CD14-positive monocyte (primary cell): Measurements from ENCODE around the gene KMT2C. TPM values are rescaled to one million over a fixed set of nuclear protein-coding genes. Genes with fewer than 3 reads are reported as not detected.

ENCODE experiments used
- DNase-seq, 3 donors: peaks; one replicate each; pipeline ENCODE4 v3.0.0-alpha.2; 2011 to 2022
- H2AFZ ChIP-seq: 2 replicates; pipeline ENCODE4 v1.6.0; 2012; ENCODE audit warnings: mild to moderate bottlenecking, low read depth, low read length, inconsistent platforms; ENCODE audit not compliant: insufficient read depth, poor library complexity, severe bottlenecking
- H3K27ac ChIP-seq, 2 donors: 1 replicate in 1 of 2; 2 replicates in 1 of 2; pipeline ENCODE4 v1.5.1; 2012 to 2013; ENCODE audit warnings: low read length in 2 of 2, control low read depth in 1 of 2, inconsistent platforms in 1 of 2, low read depth in 1 of 2, mild to moderate bottlenecking in 1 of 2
- H3K27me3 ChIP-seq, 2 donors: one replicate each; pipeline versions ENCODE4 v1.6.0 to v1.6.1; 2011 to 2013; ENCODE audit warnings: low read length in 2 of 2; ENCODE audit not compliant: control insufficient read depth in 2 of 2, insufficient read depth in 2 of 2
- H3K36me3 ChIP-seq, 2 donors: replicated peaks in 1 of 2; 1 replicate in 1 of 2; 2 replicates in 1 of 2; pipeline versions ENCODE4 v1.5.1 to v1.6.1; 2012 to 2013; ENCODE audit warnings: low read length in 2 of 2, control low read depth in 1 of 2, inconsistent platforms in 1 of 2, mild to moderate bottlenecking in 1 of 2; ENCODE audit not compliant: insufficient read depth in 2 of 2, control insufficient read depth in 1 of 2
- H3K4me1 ChIP-seq, 2 donors: 1 replicate in 1 of 2; 2 replicates in 1 of 2; pipeline versions ENCODE4 v1.5.1 to v1.6.1; 2012 to 2013; ENCODE audit warnings: low read length in 2 of 2, control low read depth in 1 of 2, inconsistent platforms in 1 of 2, mild to moderate bottlenecking in 1 of 2, moderate library complexity in 1 of 2; ENCODE audit not compliant: insufficient read depth in 2 of 2, control insufficient read depth in 1 of 2
- H3K4me2 ChIP-seq: replicated peaks from 2 replicates; pipeline ENCODE3; 2012; ENCODE audit warnings: low read length, moderate library complexity, mild to moderate bottlenecking; ENCODE audit not compliant: poor library complexity, severe bottlenecking; ENCODE audit errors: extremely low read depth
- H3K4me3 ChIP-seq, 3 experiments: fragments of 200-600 bp in 1 of 3; sonication (generic) in 1 of 3; replicated peaks in 1 of 3; 1 replicate in 2 of 3; 2 replicates in 1 of 3; pipeline ENCODE4 v1.5.1; 2011 to 2013; ENCODE audit warnings: low read length in 3 of 3, mild to moderate bottlenecking in 3 of 3, control low read depth in 2 of 3, low read depth in 2 of 3, inconsistent platforms in 1 of 3, moderate library complexity in 1 of 3
- H3K79me2 ChIP-seq: 2 replicates; pipeline ENCODE4 v1.6.0; 2012; ENCODE audit warnings: mild to moderate bottlenecking, control low read depth, inconsistent platforms, low read length, moderate library complexity; ENCODE audit not compliant: insufficient read depth
- H3K9ac ChIP-seq: 2 replicates; pipeline ENCODE4 v1.6.0; 2017; ENCODE audit warnings: low read length, mild to moderate bottlenecking; ENCODE audit not compliant: insufficient read depth, poor library complexity, severe bottlenecking
- H3K9me3 ChIP-seq, 2 donors: replicated peaks in 1 of 2; 1 replicate in 1 of 2; 2 replicates in 1 of 2; pipeline versions ENCODE4 v1.5.1 to v1.6.1; 2012 to 2013; ENCODE audit warnings: low read length in 2 of 2, control low read depth in 1 of 2; ENCODE audit not compliant: control insufficient read depth in 1 of 2, insufficient read depth in 1 of 2
- H4K20me1 ChIP-seq: 2 replicates; pipeline ENCODE4 v1.6.0; 2012; ENCODE audit warnings: mild to moderate bottlenecking, low read length, control low read depth, moderate library complexity; ENCODE audit not compliant: insufficient read depth
- H3K27ac Mint-ChIP-seq, 7 donors: one replicate each; pipeline ENCODE4 v1.8.0; 2020; ENCODE audit warnings: mild to moderate bottlenecking in 7 of 7, mixed read lengths in 7 of 7, moderate library complexity in 6 of 7, inconsistent platforms in 2 of 7
- H3K27me3 Mint-ChIP-seq, 3 donors: one replicate each; pipeline ENCODE4 v1.8.0; 2021 to 2022; ENCODE audit warnings: low read depth in 3 of 3, mild to moderate bottlenecking in 3 of 3, mixed read lengths in 3 of 3, moderate library complexity in 3 of 3, inconsistent platforms in 1 of 3
- H3K36me3 Mint-ChIP-seq, 2 donors: one replicate each; pipeline ENCODE4 v1.8.0; 2020; ENCODE audit warnings: mixed read lengths in 2 of 2, inconsistent platforms in 1 of 2, mild to moderate bottlenecking in 1 of 2
- H3K4me1 Mint-ChIP-seq: one replicate; pipeline ENCODE4 v1.8.0; 2020; ENCODE audit warnings: mild to moderate bottlenecking, mixed read lengths
- H3K4me3 Mint-ChIP-seq, 2 donors: one replicate each; pipeline ENCODE4 v1.8.0; 2020; ENCODE audit warnings: mild to moderate bottlenecking in 2 of 2, mixed read lengths in 2 of 2, moderate library complexity in 1 of 2
- H3K9me3 Mint-ChIP-seq, 7 donors: one replicate each; pipeline ENCODE4 v1.8.0; 2020 to 2022; ENCODE audit warnings: mixed read lengths in 7 of 7, mild to moderate bottlenecking in 6 of 7, moderate library complexity in 6 of 7, inconsistent platforms in 2 of 7
- WGBS: methylation state at CpG from one replicate; pipeline ENCODE4 v1.1.5; 2013; ENCODE audit warnings: missing lambda C conversion rate; ENCODE audit not compliant: insufficient coverage; 5-methylcytosine and 5-hydroxymethylcytosine counted together
- intact Hi-C, 2 donors: fragments of 100-400 bp; cut with micrococcal nuclease; formaldehyde crosslinking; loops; one replicate each; pipeline versions ENCODE4 v1.15.0 to v1.15.1; 2023
- polyA plus RNA-seq, 3 donors: library from polyadenylated mRNA; depleted of rRNA in 1 of 3; unstranded in 2 of 3; stranded (reverse) in 1 of 3; fragments of 300-500 nt in 2 of 3; fragments of >200 nt in 1 of 3; fragmentation: Illumina TruSeq in 2 of 3; gene quantifications; 1 replicate in 2 of 3; 2 replicates in 1 of 3; pipeline ENCODE4 v1.2.3, GENCODE V29; 2012 to 2021
- TF ChIP-seq, protein P1 (sequence below): fragments of 200-600 bp; IDR thresholded peaks from one replicate; pipeline ENCODE4 v1.8.0; 2022; ENCODE audit warnings: antibody characterized with exemption, mild to moderate bottlenecking

KMT2C gene
- polyA plus RNA-seq, 3 donors = 4.5 to 26.1 (median 7.3) TPM

DNA sequence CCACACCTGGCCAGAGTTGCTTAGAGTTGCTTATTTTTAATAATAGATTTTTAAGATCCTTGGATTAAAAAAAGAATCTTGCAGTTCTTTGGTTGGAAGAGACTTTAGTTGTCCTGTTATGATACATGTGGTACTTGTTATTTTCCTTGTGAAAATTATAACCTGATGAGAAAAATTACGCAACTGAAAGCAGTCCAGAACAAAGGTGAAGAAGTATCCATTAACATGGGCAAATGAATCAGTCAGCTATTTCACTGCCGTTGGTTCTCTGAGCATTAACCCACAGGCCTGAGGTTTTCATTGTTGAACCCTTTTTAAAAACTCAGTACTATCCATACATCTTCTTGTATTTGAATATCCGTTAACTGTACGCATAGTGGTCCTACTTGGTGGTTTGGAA is 342.1 kb downstream of the KMT2C start:
- no peak overlapping the region for H3K4me3 Mint-ChIP-seq
- H3K27me3 Mint-ChIP-seq = no peaks in the 10 kb centered on the region
- Histone ChIP-seq H3K9me3 (peaks cover 9 to 12% of the 10 kb centered on the region in 2 donors), H3K27ac (no peak overlapping the region), H3K79me2 (no peaks in the 10 kb centered on the region), H3K4me3 (no peak overlapping the region), H3K27me3 (no peaks in the 10 kb centered on the region), H3K9ac (no peak overlapping the region), H2AFZ (no peak overlapping the region), H4K20me1 (no peaks in the 10 kb centered on the region), H3K36me3 (peaks cover 5 to 14% of the 10 kb centered on the region in 2 donors), H3K4me1 (no peaks in the 10 kb centered on the region), H3K4me2 (no peak overlapping the region)
- no peak overlapping the region for H3K27ac Mint-ChIP-seq
- WGBS = 90% methylated on average over 2 of the region's 4 CpGs
- H3K4me1 Mint-ChIP-seq = no peaks in the 10 kb centered on the region
- intact Hi-C loops = no loop called here
- DNase-seq = no peak
- H3K9me3 Mint-ChIP-seq = peaks cover 3 to 10% (median 9%) of the 10 kb centered on the region in 7 donors
- TF ChIP-seq, protein P1, sequence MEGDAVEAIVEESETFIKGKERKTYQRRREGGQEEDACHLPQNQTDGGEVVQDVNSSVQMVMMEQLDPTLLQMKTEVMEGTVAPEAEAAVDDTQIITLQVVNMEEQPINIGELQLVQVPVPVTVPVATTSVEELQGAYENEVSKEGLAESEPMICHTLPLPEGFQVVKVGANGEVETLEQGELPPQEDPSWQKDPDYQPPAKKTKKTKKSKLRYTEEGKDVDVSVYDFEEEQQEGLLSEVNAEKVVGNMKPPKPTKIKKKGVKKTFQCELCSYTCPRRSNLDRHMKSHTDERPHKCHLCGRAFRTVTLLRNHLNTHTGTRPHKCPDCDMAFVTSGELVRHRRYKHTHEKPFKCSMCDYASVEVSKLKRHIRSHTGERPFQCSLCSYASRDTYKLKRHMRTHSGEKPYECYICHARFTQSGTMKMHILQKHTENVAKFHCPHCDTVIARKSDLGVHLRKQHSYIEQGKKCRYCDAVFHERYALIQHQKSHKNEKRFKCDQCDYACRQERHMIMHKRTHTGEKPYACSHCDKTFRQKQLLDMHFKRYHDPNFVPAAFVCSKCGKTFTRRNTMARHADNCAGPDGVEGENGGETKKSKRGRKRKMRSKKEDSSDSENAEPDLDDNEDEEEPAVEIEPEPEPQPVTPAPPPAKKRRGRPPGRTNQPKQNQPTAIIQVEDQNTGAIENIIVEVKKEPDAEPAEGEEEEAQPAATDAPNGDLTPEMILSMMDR = no peak
- peaks cover 13 to 17% of the 10 kb centered on the region in 2 donors for H3K36me3 Mint-ChIP-seq

DNA sequence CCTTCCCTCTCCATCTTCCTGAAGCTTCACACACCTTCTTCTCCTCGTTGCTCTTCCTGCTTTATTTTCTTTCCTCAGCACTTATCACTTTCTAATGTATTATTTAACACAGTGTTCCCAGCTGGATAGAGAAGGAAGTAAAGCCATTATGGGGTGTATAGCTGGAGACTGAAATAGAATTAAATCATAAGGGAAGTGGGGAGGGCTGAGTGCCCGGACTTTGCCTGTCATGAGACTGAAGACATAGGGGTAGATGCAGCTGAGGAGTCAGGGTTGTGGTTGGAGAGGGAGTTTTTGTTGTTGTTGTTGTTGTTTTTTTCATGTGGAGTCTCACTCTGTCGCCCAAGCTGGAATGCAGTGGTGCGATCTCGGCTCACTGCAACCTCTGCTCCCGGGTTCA is 345.1 kb downstream of the KMT2C start:
- Histone ChIP-seq H4K20me1 (no peaks in the 10 kb centered on the region), H3K4me1 (no peaks in the 10 kb centered on the region), H3K4me2 (no peak overlapping the region), H2AFZ (no peak overlapping the region), H3K27me3 (no peaks in the 10 kb centered on the region), H3K9me3 (peaks cover 13% of the 10 kb centered on the region in 2 donors), H3K36me3 (peaks cover 5 to 15% of the 10 kb centered on the region in 2 donors), H3K79me2 (no peaks in the 10 kb centered on the region), H3K9ac (no peak overlapping the region), H3K4me3 (no peak overlapping the region), H3K27ac (no peak overlapping the region)
- H3K9me3 Mint-ChIP-seq = peaks cover 7 to 21% (median 16%) of the 10 kb centered on the region in 7 donors
- DNase-seq = no peak
- 10% methylated on average over 1 of the region's 6 CpGs for WGBS
- H3K27me3 Mint-ChIP-seq = no peaks in the 10 kb centered on the region
- peaks cover 11 to 15% of the 10 kb centered on the region in 2 donors for H3K36me3 Mint-ChIP-seq
- intact Hi-C loops = no loop called here
- no peak overlapping the region for H3K4me3 Mint-ChIP-seq
- no peak overlapping the region for H3K27ac Mint-ChIP-seq
- H3K4me1 Mint-ChIP-seq = no peaks in the 10 kb centered on the region
- TF ChIP-seq, protein P1 = no peak
